AML-193 (cell line): ENCODE measurements around the gene TMEM107.
"Not testable (repeated sequence)": the region's sequence is repeated elsewhere in the genome, so short reads cannot be mapped to it uniquely, and the experiment has no call there.

Source experiments
- DNase-seq, 2 experiments: peaks; one replicate each; lab custom pipeline; 2025; lab: John Stamatoyannopoulos, UW

TMEM107 gene

DNA sequence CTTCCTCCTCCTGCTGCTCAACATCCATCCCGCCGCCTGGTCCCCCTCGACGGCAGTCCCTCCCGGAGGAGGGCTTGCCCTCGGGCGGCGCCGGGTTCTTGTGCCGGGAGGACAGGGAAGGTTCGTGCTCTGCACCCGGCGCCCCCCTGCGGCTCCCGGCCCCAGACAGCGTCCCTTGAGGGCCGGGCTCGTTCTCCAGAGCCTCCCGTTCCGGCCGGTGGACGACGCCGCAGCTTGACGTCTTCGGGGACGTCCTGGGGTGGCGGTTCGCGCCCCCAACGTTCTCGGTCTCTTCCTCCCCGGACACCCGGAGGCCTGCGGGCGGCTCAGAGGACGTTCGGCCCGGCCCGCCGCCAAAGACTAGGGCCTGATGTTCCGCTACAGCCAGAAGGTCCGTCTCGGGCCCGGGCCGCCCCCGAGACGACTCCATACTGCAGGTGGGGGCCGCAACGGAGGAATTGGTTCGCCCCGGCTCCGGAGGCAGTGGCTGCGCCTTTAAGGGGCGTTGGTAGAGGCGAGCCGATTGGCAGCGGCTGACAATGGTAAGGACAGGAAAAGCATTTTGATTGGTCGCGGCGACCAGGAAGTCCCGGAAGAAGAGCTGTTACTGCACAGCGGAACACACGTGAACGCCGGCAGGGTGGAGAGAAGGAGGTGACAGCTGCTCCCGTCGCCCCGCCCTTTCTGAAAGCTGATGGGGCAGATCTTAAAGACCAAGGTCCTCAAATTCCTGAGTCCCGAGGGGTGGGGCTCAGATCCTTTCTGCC is 13.7 kb upstream of the TMEM107 start, which contains the start of gene BORCS6:
Gene BORCS6, minus strand, starts transcription at position 470 of the 767 bp plus-strand sequence. Its CDS starts 40 bp downstream, at position 430.
- DNase-seq, result peak; percentile 83 to 86

DNA sequence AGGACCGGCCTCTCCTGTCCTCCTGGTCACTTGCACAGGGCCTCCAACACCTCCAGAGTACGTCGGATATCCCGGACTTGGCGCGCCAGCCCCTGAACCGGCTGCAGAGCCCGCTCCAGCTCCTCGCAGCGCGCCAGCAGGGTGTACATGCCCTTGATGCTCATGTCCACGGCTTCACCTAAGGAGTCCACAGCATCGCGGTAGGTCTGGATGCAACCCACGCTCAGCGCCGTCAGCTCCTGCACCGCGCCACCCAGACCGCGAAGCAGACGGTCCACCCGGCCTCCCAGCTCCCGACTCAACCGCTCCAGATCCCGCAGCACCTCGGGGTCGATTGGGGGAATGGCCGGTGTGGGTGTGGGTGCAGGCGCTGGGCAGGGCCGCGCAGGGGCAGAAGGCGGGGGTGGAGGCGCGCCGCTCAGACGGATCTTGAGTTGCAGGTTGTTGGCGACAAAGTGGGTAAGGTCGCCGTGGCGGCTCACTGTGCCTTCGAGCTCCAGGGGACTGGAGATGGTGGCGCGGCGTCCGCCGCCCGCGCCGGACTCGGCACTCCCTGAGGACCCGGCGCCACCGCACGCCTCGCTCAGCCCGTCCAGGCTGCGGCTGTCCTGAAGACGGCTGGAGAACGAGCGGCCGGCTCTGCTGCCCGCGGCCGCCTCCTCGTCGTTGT is 13.0 kb upstream of the TMEM107 start:
- no peak for DNase-seq

DNA sequence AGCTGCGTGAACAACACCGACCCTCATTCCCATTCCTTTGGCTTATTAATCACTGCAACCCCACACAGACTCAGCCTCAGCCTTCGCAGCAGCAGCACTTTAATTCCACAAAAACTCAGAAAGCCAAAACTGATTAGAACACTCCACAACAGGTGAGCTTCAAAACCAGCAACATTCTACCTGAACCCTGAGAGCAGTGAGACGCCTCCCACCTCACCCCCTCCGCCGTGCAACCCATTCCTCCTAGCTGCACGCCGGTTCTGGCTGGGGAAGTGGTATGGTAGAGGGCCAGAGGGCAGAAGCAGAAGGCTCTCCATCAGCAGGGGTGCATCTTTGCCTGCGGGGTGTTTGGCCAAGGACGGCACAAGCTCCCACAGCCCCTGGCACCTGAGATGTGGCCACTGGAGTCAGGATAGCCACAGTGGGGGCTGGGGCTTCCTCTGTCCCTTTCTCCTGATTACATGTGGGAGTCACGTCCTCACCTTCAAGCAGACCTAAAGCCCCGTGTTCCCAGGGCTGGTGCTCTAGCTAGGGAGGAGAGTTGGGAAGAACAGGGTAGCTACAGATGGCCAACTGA is 12.2 kb upstream of the TMEM107 start:
- no peak for DNase-seq

GRCh38 chr17:8187517-8188262 is 11.5 kb upstream of the TMEM107 start:
- peak; percentile 77 to 83 for DNase-seq

GRCh38 chr17:8186787-8187516 is 10.8 kb upstream of the TMEM107 start:
- peak; percentile 62 to 74 for DNase-seq

DNA sequence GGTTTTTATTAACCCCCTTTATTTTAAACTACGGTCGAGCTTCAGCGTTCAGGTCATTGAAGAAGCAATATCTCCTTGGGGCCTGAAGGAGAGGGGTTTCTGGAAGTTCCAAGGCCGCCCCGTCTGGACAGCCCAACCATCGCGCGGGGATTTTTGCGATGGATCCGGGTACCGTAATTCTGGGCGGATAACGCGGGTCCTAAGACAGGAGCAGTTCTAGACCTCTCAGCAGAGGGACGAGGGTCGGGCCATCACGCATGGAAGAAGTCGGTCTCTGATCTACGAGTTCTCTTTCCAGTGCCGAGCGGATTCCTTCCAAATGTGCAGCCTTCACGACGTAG is 10.2 kb upstream of the TMEM107 start:
- DNase-seq, result no peak

GRCh38 chr17:8185582-8186445 is 9.6 kb upstream of the TMEM107 start:
- DNase-seq, result no peak

GRCh38 chr17:8176998-8177731 is 985 bp upstream of the TMEM107 start:
- no peak for DNase-seq

- no peak for DNase-seq
Measured at GRCh38 chr17:8175795-8176196, 384 bp downstream of the TMEM107 start.

GRCh38 chr17:8173871-8174322 is 2.3 kb downstream of the TMEM107 start:
- no peak for DNase-seq

GRCh38 chr17:8173056-8173870 is 2.9 kb downstream of the TMEM107 start:
- peak; percentile 65 to 76 for DNase-seq

DNA sequence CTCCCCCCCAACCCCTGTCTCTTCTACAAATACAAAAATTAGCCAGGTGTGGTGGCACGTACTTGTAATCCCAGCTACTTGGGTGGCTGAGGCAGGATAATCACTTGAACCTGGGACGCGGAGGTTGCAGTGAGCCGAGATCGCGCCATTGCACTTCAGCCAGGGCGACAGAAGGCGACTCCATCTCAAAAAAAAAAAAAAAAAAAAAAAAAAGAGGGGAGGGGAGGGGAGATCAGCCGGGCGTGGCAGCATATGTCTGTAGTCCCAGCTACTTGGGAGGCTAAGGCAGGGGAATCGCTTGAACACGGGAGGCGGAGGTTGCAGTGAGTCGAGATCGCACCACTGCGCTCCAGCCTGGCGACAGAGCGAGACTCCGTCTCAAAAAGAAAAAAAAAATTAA is 6.0 kb downstream of the TMEM107 start:
- not testable (repeated sequence) for DNase-seq

DNA sequence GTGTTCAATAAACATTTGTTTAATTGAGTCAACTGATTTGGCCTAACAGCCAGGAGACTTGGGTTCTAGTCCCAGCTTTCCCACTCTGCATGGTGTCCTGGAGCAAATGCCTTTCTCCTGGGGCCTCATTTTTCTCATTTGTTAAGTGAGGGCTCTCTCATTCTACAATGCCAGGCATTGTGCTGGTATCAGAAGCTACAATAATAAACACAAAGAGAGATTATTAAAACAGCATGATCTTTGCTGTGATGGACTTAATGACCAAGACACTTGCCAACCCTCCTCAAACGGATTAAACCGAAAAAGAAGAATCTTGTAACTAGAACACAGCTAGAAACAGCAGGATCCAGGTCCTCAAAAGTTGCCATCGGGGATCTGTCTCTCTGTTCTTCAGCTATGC is 8.7 kb downstream of the TMEM107 start:
- no peak for DNase-seq

GRCh38 chr17:8166731-8167130 is 9.4 kb downstream of the TMEM107 start:
- DNase-seq, result no peak

DNA sequence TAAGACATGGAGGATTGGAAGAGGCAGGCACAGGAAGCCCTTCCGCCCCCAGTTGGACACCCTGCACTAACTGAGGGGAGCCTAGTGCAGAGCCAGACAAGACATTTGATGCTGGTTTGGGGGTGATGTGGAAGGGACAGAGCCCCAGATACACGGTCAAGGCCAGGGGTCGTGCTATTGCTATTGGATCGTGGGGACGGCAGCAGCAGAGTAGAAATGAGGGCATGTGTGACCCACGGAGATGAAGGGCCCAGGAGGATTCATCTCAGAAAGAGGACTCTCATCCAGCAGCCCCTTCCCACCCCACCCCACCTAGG is 11.4 kb downstream of the TMEM107 start:
- no peak for DNase-seq

GRCh38 chr17:8163978-8164814 is 12.0 kb downstream of the TMEM107 start:
- DNase-seq, result peak; percentile 7 to 13

GRCh38 chr17:8162997-8163977 is 12.9 kb downstream of the TMEM107 start:
- no peak for DNase-seq
